ENCODE data around the gene AMPD3.

The AMPD3 gene

GRCh38 chr11:10488934-10489691, 34.0 kb downstream of the AMPD3 start:
- DNase-seq (ENCODE audit: low spot score), result no peak

- no peak for DNase-seq (ENCODE audit: low spot score)
These were observed 35.0 kb downstream of the AMPD3 start for GRCh38 chr11:10490032-10490397.

GRCh38 chr11:10490398-10491241, 35.6 kb downstream of the AMPD3 start:
- DNase-seq (ENCODE audit: low spot score), result peak; percentile 99

- no peak for DNase-seq (ENCODE audit: low spot score)
These were observed 37.0 kb downstream of the AMPD3 start for GRCh38 chr11:10492084-10492483.

GRCh38 chr11:10493041-10493663, 38.1 kb downstream of the AMPD3 start:
- no peak for DNase-seq (ENCODE audit: low spot score)

- no peak for DNase-seq (ENCODE audit: low spot score)
These were observed 39.8 kb downstream of the AMPD3 start for GRCh38 chr11:10494636-10495463.

GRCh38 chr11:10495464-10495786, 40.4 kb downstream of the AMPD3 start:
- no peak for DNase-seq (ENCODE audit: low spot score)

GRCh38 chr11:10496296-10496936, 41.4 kb downstream of the AMPD3 start:
- no peak for DNase-seq (ENCODE audit: low spot score)

GRCh38 chr11:10497371-10498021, 42.4 kb downstream of the AMPD3 start:
- DNase-seq (ENCODE audit: low spot score), result no peak

GRCh38 chr11:10498022-10498400, 42.9 kb downstream of the AMPD3 start:
- DNase-seq (ENCODE audit: low spot score), result no peak

GRCh38 chr11:10498426-10499250, 43.6 kb downstream of the AMPD3 start:
- DNase-seq (ENCODE audit: low spot score), result no peak

GRCh38 chr11:10499452-10499851, 44.4 kb downstream of the AMPD3 start:
- DNase-seq (ENCODE audit: low spot score), result no peak

- no peak for DNase-seq (ENCODE audit: low spot score)
These were observed 45.0 kb downstream of the AMPD3 start for GRCh38 chr11:10499874-10500601.

- no peak for DNase-seq (ENCODE audit: low spot score)
These were observed 46.0 kb downstream of the AMPD3 start for GRCh38 chr11:10500757-10501684.

- DNase-seq (ENCODE audit: low spot score), result no peak
These were observed 47.1 kb downstream of the AMPD3 start for GRCh38 chr11:10502065-10502680.

- DNase-seq (ENCODE audit: low spot score), result no peak
These were observed 47.7 kb downstream of the AMPD3 start for GRCh38 chr11:10502770-10503169.

GRCh38 chr11:10503221-10503620, 48.2 kb downstream of the AMPD3 start:
- no peak for DNase-seq (ENCODE audit: low spot score)
